Cardiac muscle cell (in vitro differentiated cells and primary cell): ENCODE results near the gene SLC24A3. TPM values are rescaled to one million over a fixed set of nuclear protein-coding genes. Genes with fewer than 3 reads are reported as not detected.

Experiments used
- DNase-seq, 2 donors: peaks; one replicate each; pipeline versions ENCODE4 v3.0.0 to v3.0.0-alpha.2; 2010 to 2017; ENCODE audit warnings: low read depth in 1 of 2, low spot score in 1 of 2
- H3K27ac ChIP-seq: fragments of 200-600 bp; sonication (generic); 2 replicates; pipeline ENCODE4 v1.5.1; 2016
- H3K27me3 ChIP-seq: fragments of 200-600 bp; sonication (generic); 2 replicates; pipeline ENCODE4 v1.6.0; 2016; ENCODE audit warnings: control low read depth
- H3K36me3 ChIP-seq: fragments of 200-600 bp; sonication (generic); 2 replicates; pipeline ENCODE4 v1.5.1; 2016; ENCODE audit warnings: control low read depth
- H3K4me1 ChIP-seq: fragments of 200-600 bp; sonication (generic); 2 replicates; pipeline ENCODE4 v1.8.1; 2017; ENCODE audit warnings: low read depth, mild to moderate bottlenecking, mixed run types
- H3K4me3 ChIP-seq: fragments of 200-600 bp; sonication (generic); 2 replicates; pipeline ENCODE4 v1.5.1; 2016; ENCODE audit warnings: mild to moderate bottlenecking
- H3K9me3 ChIP-seq: fragments of 200-600 bp; sonication (generic); 2 replicates; pipeline ENCODE4 v1.5.1; 2017; ENCODE audit warnings: low read depth, mild to moderate bottlenecking, control low read depth
- polyA plus RNA-seq: library from polyadenylated mRNA; unstranded; fragments of >200 nt; fragmentation: Nextera tagmentation; extraction: Ambion mirVana; gene quantifications from 2 replicates; pipeline ENCODE4 v1.2.1, GENCODE V29; 2016
- total RNA-seq: library from RNA; depleted of rRNA; stranded (reverse); fragments of >200 nt; gene quantifications from 2 replicates; pipeline ENCODE4 v1.2.3, GENCODE V29; 2016
- TF ChIP-seq, protein P1 (sequence below): IDR thresholded peaks from 2 replicates; pipeline ENCODE4 v1.5.1; 2012; ENCODE audit warnings: low read depth, mild to moderate bottlenecking, low read length

Gene SLC24A3
- total and polyA plus RNA-seq, 2 experiments from 2014 or later, result 1.6 to 1.7 TPM

DNA sequence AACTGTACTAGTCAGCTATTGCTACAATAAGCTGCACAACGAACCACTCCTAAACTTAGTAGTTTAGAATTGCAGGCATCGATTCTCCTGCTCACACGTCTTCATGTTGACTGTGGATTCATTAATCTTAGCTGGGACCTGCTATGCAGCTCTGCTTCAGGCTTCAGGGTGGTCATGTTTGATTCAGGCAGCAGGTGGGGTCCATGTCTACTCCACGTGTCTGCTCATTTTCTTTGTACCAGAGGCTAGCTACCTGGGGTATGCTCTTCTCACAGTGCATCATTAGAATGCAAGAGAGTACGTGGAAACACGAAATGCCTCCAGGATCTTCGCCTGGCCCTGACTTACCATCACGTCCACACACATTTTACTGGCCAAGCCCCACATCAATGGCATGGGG lies 481.1 kb downstream of the SLC24A3 start:
- no peak overlapping the region for H3K27ac ChIP-seq
- H3K9me3 ChIP-seq, result no peaks in the 10 kb centered on the region
- H3K4me3 ChIP-seq, result no peak overlapping the region
- TF ChIP-seq, protein P1, sequence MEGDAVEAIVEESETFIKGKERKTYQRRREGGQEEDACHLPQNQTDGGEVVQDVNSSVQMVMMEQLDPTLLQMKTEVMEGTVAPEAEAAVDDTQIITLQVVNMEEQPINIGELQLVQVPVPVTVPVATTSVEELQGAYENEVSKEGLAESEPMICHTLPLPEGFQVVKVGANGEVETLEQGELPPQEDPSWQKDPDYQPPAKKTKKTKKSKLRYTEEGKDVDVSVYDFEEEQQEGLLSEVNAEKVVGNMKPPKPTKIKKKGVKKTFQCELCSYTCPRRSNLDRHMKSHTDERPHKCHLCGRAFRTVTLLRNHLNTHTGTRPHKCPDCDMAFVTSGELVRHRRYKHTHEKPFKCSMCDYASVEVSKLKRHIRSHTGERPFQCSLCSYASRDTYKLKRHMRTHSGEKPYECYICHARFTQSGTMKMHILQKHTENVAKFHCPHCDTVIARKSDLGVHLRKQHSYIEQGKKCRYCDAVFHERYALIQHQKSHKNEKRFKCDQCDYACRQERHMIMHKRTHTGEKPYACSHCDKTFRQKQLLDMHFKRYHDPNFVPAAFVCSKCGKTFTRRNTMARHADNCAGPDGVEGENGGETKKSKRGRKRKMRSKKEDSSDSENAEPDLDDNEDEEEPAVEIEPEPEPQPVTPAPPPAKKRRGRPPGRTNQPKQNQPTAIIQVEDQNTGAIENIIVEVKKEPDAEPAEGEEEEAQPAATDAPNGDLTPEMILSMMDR, result no peak
- no peak for DNase-seq
- H3K36me3 ChIP-seq, result no peaks in the 10 kb centered on the region
- H3K4me1 ChIP-seq, result peaks cover 19% of the 10 kb centered on the region
- H3K27me3 ChIP-seq, result no peaks in the 10 kb centered on the region

DNA sequence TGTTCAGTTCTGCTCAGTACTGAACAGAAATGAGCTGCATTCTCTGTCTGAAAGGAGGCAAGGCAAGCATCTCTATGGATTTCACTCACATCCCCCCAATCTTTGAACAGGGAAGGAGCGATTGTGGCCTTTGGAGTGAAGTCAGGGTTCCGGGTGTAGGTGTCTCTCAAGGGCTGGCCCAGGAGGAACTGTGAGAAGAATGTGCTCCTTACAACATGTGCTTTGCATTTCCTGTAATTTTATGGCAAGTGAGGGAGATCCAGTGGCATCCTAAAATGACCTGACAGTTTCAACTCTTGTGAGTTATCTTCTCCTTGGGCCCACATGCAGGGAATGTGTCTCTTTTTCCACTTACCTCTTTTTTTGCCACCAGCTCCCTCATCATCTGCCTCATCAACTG lies 482.6 kb downstream of the SLC24A3 start:
- H3K9me3 ChIP-seq, result no peaks in the 10 kb centered on the region
- no peak overlapping the region for H3K27ac ChIP-seq
- no peak overlapping the region for H3K4me3 ChIP-seq
- no peak for DNase-seq
- no peaks in the 10 kb centered on the region for H3K27me3 ChIP-seq
- H3K36me3 ChIP-seq, result no peaks in the 10 kb centered on the region
- TF ChIP-seq, protein P1, result no peak
- peaks cover 19% of the 10 kb centered on the region for H3K4me1 ChIP-seq

DNA sequence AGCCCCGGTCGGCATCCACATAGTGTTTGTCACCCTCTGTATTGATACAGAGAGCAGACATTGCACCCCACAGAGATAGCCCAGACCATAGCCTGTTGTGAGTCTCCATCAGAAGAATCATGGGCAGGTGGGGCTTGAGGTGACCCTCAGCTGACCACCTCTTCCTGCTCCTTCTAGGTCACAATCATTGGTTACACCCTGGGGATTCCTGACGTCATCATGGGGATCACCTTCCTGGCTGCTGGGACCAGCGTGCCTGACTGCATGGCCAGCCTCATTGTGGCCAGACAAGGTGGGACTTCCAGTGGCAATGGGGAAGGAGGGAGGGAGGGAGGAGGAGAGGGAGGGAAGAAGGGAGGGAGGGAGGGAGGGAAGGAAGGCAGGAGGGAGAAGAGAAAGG lies 484.2 kb downstream of the SLC24A3 start:
- DNase-seq, result no peak
- no peak overlapping the region for H3K27ac ChIP-seq
- no peaks in the 10 kb centered on the region for H3K36me3 ChIP-seq
- H3K27me3 ChIP-seq, result no peaks in the 10 kb centered on the region
- no peaks in the 10 kb centered on the region for H3K9me3 ChIP-seq
- H3K4me3 ChIP-seq, result no peak overlapping the region
- H3K4me1 ChIP-seq, result peaks cover 6% of the 10 kb centered on the region
- TF ChIP-seq, protein P1, result no peak

DNA sequence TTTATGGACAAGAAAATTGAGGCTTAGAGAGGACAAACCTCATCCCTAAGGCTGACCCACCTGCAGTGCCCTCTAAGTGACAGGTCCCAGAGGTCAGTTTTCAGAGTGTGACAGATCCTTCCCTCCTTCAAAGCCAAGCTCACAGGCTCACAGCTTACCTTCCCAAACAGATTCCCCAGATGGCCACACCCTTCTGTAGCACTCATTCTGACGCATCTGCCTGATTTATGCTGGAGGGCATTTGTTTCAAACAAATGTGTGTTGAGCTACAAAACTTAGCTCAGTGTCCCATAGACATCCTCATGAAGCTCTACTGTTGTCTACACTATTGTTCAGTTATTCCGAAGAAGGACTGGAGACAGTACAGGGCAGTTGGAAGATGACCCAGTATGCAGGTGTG lies 485.0 kb downstream of the SLC24A3 start:
- TF ChIP-seq, protein P1, result no peak
- H3K27ac ChIP-seq, result no peak overlapping the region
- no peaks in the 10 kb centered on the region for H3K9me3 ChIP-seq
- no peaks in the 10 kb centered on the region for H3K27me3 ChIP-seq
- DNase-seq, result no peak
- H3K36me3 ChIP-seq, result no peaks in the 10 kb centered on the region
- H3K4me3 ChIP-seq, result no peak overlapping the region
- H3K4me1 ChIP-seq, result peaks cover 5% of the 10 kb centered on the region

DNA sequence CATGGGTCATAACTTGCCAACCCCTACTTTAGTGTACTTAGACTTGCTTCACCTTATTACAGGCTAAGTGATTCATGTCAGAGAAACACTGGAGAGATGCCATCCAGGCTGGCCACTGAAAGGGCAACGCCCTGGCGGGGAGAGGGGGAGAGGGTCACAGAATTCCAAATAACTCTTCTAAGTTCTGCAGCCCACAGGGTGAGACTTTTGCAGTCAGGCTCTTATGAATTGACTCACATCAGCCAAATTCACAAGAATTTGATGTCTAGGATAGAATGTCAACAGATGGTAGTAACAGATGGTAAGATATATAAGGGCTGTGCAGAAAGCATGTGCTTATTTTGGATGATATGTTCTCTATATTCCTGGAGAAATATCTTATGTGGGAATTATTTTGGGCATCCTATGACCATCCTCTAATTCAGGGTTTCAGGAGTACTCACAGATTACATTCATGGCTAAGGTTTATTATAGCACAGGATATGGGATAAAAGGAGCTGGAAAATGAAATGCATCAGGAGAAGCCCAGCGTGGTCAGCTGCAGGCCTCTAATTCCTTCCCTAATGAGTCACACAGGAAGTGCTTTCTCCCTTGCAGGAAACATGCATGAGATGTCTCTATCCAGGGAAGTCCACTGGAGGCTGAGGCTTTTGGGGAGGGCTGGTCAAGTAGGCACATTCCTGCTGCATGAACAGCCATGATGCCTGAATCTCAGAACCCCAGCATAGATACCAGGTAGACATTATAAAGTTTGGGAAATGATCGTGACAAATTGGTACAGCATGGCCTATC lies 486.9 kb downstream of the SLC24A3 start:
- Histone ChIP-seq H3K9me3 (no peaks in the 10 kb centered on the region), H3K27me3 (no peaks in the 10 kb centered on the region), H3K36me3 (no peaks in the 10 kb centered on the region), H3K4me1 (peaks cover 5% of the 10 kb centered on the region), H3K4me3 (no peak overlapping the region), H3K27ac (no peak overlapping the region)
- peak in 1 of 2 donors; percentile 87 for DNase-seq
- TF ChIP-seq, protein P1, result no peak
